Activated CD4-positive, alpha-beta T cell treated with anti-CD3 and anti-CD28 coated beads for 4 hours (primary cell): ENCODE data around the gene OFD1.

ENCODE experiments used
- DNase-seq, 2 donors: peaks; one replicate each; pipeline ENCODE4 v3.0.0-alpha.2; 2020

Gene OFD1

GRCh38 chrX:13797512-13797911, 63.0 kb downstream of the OFD1 start:
- no peak for DNase-seq

GRCh38 chrX:13798184-13798583, 63.6 kb downstream of the OFD1 start:
- no peak for DNase-seq

- no peak for DNase-seq
These were observed 68.6 kb downstream of the OFD1 start for GRCh38 chrX:13803116-13803515.

DNA sequence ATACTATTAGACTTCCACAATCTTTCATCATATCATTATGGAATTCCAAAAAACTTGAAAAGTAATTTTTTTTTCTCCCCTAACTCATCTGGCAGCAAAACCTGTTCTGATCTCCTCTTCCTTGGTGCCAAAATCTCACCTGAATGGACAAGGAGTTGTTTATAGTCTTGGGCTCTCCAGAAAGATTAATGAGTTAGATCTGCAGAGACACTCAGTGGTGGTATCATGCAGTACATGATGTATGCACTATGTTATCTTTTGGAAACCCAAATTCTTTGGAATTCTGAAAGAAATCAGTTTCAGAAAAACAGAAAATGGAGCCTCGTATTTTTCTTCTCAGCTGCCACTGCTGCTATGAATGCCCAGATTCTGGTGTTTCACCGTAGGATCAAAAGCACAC, 70.7 kb downstream of the OFD1 start:
- DNase-seq: no peak

GRCh38 chrX:13808293-13808692, 73.7 kb downstream of the OFD1 start:
- no peak for DNase-seq

DNA sequence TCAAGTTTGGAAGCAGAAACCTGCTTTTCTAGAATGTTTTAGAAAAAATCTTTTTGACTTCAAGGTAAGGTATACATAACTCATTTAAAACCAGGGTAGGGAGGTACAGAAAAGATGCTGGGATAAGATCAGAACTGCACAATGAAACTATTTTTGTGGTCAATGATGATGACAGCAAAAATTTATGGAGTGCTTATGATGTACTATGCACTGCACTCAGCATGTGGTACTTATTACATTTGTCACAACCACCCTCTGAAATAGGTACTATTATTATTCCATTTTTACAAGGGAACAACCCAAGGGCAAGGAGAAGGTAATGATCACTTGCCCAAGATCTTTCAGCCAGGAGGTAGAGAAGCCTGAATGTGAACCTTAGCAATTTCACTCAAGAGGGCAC, 74.3 kb downstream of the OFD1 start:
- DNase-seq: no peak

DNA sequence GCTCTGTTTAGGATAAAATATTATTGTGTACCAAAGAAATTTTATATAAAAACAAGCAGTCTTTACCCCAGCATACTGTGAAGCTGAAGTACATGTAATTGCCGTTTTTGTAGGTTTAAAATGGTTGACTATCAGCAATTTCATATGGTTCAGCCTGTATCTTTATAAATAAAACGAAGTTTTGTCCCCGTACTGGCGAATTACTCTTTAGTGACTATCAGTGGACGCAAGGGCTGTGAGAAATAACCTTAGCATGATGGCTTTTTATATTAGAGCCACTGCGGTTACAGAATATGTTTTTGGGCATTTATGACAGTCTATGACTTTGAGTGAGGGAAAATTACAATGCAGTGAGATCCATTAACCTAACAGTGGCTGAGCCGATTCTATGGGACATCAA, 81.1 kb downstream of the OFD1 start:
- no peak for DNase-seq

GRCh38 chrX:13816176-13816575, 81.6 kb downstream of the OFD1 start:
- no peak for DNase-seq

- no peak for DNase-seq
These were observed 82.4 kb downstream of the OFD1 start, which contains the start of gene GPM6B for GRCh38 chrX:13816643-13817627. Gene GPM6B (minus strand): TSS chrX:13817093. CDS start chrX:13816904, 189 bp downstream.
